Stimulated activated CD8-positive, alpha-beta memory T cell treated with anti-CD3 and anti-CD28 coated beads, Interleukin-15, amount 100 ng/mL, for 1 hour (primary cell): Measurements from ENCODE around the gene LIN28B.

Source experiments
- DNase-seq: peaks from one replicate; pipeline ENCODE4 v3.0.0-alpha.2; 2020; ENCODE audit warnings: low read depth

LIN28B gene

DNA sequence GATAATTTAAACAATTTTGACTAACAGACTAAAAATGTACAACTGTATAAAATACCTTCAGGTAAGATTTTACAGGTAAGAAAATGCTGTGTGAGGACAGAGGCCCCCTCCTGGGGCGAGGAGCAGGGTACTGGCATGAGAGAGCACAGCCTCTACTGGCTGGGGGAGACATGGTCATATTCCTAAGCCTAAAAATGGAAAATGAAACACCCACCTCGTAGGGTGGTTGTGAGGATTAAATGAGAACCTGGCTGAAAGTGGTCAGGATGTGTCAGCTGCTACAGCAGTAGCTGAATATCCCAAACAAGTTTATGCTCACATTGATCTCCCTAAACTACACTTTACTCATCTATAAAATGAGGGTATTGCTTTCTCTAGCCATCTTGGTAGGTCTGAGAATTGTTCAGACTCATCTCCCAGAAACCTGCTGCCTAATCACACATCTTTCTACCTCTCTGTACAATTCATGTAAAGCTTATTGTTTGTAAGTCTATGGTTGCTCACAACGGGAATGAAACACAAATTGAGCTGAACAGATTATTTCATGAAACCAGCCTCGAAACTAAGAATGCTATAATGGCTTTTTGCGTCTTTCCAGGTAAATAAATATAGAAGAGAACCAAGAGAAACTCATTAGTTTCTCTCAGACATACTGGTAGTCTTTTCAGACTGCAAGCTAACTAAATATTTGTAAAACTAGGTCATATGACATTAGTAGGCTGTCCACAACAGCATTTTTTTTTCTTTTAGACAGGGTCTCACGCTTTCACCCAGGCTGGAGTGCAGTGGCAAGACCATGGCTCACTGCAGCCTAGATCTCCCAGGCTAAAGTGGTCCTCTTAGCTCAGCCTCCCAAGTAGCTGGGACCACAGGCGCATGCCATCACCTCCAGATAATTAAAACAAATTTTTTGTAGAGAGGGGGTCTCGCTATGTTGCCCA is 153.3 kb downstream of the LIN28B start:
- DNase-seq: no peak

DNA sequence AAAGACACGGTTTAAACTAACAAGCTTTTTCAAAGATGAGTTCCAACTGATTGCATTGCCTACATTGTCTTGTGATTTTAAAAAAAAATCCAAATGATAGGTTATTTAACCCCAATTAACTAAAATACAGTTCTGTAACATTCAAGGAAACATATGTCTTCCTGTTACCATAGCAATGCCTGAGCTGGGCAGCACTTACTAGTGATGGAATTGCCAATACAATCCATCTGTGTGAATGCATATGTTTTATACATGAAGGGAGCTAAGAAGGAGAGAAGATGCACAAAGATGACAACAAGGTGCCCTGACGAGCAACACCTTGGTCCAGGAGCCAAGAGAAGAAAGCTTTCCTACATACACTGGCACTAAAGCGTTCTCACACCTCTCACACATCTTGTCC is 154.2 kb downstream of the LIN28B start:
- DNase-seq: no peak

DNA sequence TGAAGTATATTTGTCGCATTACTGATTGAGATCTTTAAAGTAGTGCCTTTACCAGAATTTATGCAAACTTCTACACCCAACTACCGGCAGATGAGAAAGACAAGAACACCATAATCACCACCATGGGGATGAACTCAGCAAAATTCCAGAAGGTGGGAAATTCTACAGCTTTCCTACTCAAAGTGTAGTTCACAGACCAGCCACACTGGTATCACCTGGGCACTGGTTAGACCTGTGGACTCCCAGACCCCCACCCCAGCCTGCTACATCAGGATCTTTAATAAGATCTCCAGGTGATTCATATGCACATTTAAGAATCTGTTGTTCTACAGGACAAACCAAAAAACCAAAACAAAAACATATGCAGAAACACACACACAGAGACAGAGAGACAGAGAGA is 155.0 kb downstream of the LIN28B start:
- no peak for DNase-seq

DNA sequence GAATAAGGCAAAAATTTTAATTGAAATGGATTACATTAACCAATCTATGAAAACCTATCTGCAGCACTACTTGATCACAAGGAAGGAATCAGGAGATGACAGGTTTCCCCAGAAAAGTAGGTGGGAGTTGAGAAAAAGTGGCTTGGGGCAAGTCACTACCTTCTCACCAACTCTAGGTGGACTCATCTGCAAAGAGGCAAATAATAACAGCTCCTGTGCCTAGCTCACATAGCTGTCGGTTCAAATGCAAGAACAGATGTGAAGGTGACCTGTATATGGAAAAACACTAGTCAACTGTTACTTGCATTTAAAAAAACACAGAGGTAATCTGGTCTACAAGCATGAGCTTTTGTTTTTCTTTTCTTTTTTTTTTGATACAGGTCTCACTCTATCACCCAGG is 155.7 kb downstream of the LIN28B start:
- no peak for DNase-seq

DNA sequence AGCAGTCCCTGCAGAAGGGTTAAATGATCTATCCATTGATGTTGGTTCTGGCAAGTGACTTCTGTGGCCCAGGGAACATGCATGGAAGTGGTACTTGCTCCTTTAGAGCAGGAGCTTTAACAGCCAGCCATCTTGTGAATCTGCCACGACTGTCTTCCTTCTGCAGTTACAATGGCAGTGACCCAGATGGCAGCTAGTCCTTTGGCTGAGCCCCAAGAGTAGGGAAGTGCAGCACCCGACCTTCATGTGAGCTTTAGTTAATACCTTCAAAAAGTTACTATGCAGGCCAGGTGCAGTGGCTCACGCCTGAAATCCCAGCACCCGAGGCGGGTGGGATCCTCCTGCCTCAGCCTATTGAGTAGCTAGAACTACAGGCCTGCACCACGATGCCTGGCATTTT is 156.5 kb downstream of the LIN28B start:
- no peak for DNase-seq

DNA sequence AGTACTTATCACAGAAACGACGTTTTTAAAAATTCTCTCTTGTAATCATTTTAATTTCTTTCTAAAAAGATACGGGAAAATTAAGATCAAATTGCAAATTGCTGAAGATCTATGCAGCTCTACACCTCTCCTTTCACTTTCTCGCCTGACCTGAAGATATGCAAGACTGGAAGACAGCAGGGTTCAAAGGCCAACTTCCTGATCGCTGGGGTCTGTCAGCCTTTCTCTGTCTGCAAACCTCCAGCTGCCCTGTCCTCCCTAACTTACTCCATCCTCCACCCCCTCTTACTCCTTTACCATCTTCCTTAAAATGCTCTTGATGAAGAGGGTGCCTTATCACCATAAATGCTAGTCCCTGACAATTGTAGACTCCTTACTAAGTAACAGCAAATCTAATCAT is 159.2 kb downstream of the LIN28B start:
- DNase-seq: no peak

DNA sequence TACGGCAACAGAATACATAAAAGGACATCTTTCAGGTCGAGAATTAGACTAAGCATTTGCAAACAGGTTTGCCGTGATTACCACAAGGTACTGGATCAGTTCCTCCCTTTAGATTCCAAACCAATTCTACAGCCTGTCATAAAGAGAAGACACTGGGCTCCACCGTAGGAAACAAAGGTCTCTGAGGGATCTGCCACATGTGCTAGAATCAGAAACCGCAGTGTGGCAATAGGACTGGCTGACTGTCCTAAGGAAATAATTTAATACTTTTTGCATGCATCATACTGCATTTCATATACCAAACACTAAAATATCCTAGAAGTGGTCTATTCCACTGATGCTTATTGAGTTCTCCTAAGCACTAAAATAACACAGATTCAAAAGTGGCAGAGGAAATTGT is 163.7 kb downstream of the LIN28B start:
- DNase-seq: no peak

DNA sequence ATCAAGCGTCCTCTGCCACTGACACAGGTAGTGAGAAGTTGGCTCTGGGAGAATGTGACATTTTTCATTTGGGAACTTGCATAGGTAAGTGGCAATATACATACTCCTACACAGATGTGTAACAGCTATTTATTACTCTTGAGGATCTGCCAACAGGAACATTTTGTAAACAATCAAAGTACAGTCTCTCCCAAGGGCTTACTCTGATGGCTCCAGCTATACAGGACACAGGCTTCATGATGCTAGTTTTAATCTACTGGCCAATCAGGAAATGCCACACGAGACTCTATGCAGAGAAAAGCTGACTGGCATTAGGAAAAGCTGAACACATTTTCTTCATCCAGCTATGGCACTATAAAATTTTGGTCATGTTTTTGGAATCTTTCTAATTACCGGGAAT is 165.1 kb downstream of the LIN28B start:
- no peak for DNase-seq

DNA sequence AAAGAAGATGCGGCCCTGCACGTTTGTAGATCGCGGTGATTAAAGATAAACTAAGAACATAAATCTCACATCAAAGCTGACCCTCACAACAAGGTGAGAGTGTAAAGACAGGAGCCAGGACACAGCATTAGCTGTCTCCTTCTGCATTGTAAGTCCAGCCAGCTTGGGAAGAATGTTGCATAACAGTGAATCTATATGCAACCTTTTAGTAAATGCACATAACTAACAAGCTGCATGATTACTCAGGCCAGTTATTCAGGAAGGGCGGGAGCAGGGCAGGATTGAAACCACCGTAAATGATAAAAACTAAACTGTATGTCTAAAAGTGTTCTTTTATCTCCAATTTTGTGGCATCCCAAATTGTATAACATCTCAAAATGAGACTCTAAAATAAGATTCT is 165.8 kb downstream of the LIN28B start:
- DNase-seq: no peak
